Epidermal melanocyte (primary cell): Measurements from ENCODE around the gene SLC5A8.

ENCODE experiments used
- DNase-seq: peaks from one replicate; pipeline ENCODE4 v3.0.0; 2011; ENCODE audit warnings: low spot score; ENCODE audit not compliant: insufficient read length

The SLC5A8 gene

GRCh38 chr12:101209319-101210302, at the start of gene SLC5A8:
Gene SLC5A8, minus strand, starts transcription at chr12:101210238. Its CDS starts 390 bp downstream, at chr12:101209848.
- DNase-seq: no peak

- no peak for DNase-seq
Observed at GRCh38 chr12:101257357-101257756, 47.3 kb upstream of the SLC5A8 start.

- no peak for DNase-seq
Observed at GRCh38 chr12:101256266-101256665, 46.2 kb upstream of the SLC5A8 start.

- no peak for DNase-seq
Observed at GRCh38 chr12:101243616-101244015, 33.6 kb upstream of the SLC5A8 start.

- DNase-seq: no peak
Observed at GRCh38 chr12:101243074-101243473, 33.0 kb upstream of the SLC5A8 start.

GRCh38 chr12:101238800-101239329, 28.8 kb upstream of the SLC5A8 start:
- DNase-seq: no peak

- DNase-seq: no peak
Observed at GRCh38 chr12:101238306-101238705, 28.3 kb upstream of the SLC5A8 start.

- DNase-seq: no peak
Observed at GRCh38 chr12:101235686-101236085, 25.6 kb upstream of the SLC5A8 start.

GRCh38 chr12:101231636-101232035, 21.6 kb upstream of the SLC5A8 start:
- DNase-seq: no peak

GRCh38 chr12:101230547-101230946, 20.5 kb upstream of the SLC5A8 start:
- no peak for DNase-seq

GRCh38 chr12:101229841-101230241, 19.8 kb upstream of the SLC5A8 start:
- DNase-seq: no peak

- no peak for DNase-seq
Observed at GRCh38 chr12:101221301-101221700, 11.3 kb upstream of the SLC5A8 start.

GRCh38 chr12:101216810-101217209, 6.8 kb upstream of the SLC5A8 start:
- DNase-seq: no peak

- no peak for DNase-seq
Observed at GRCh38 chr12:101207086-101207780, 2.8 kb downstream of the SLC5A8 start.

GRCh38 chr12:101204602-101205304, 5.3 kb downstream of the SLC5A8 start:
- DNase-seq: no peak

- DNase-seq: no peak
Observed at GRCh38 chr12:101200824-101201223, 9.2 kb downstream of the SLC5A8 start.

- no peak for DNase-seq
Observed at GRCh38 chr12:101200145-101200544, 9.9 kb downstream of the SLC5A8 start.

- DNase-seq: no peak
Observed at GRCh38 chr12:101186291-101186690, 23.7 kb downstream of the SLC5A8 start.

- no peak for DNase-seq
Observed at GRCh38 chr12:101181776-101182175, 28.3 kb downstream of the SLC5A8 start.

- DNase-seq: no peak
Observed at GRCh38 chr12:101174541-101174940, 35.5 kb downstream of the SLC5A8 start.

- no peak for DNase-seq
Observed at GRCh38 chr12:101173197-101173749, 36.8 kb downstream of the SLC5A8 start.
